Osteoblast (primary cell): Measurements from ENCODE around the gene PTPRD. TPM values are rescaled to one million over a fixed set of nuclear protein-coding genes. Genes with fewer than 3 reads are reported as not detected.

Experiments used
- DNase-seq: peaks from one replicate; pipeline ENCODE4 v3.0.0; 2011; ENCODE audit warnings: low spot score, mixed read lengths; ENCODE audit not compliant: insufficient read length; ENCODE audit errors: missing footprints
- H2AFZ ChIP-seq: 2 replicates; pipeline ENCODE4 v1.6.0; 2011; ENCODE audit warnings: mild to moderate bottlenecking, low read length
- H3K27ac ChIP-seq: 2 replicates; pipeline ENCODE4 v1.5.1; 2011; ENCODE audit warnings: mild to moderate bottlenecking, low read depth, low read length, moderate library complexity
- H3K27me3 ChIP-seq: 2 replicates; pipeline ENCODE4 v1.6.0; 2012; ENCODE audit warnings: mild to moderate bottlenecking, control low read depth, inconsistent platforms, low read length, moderate library complexity; ENCODE audit not compliant: insufficient read depth
- H3K36me3 ChIP-seq: 2 replicates; pipeline ENCODE4 v1.5.1; 2011; ENCODE audit warnings: mild to moderate bottlenecking, low read length, control low read depth, moderate library complexity; ENCODE audit not compliant: insufficient read depth
- H3K4me1 ChIP-seq: 2 replicates; pipeline ENCODE4 v1.5.1; 2011; ENCODE audit warnings: mild to moderate bottlenecking, low read length, control low read depth, moderate library complexity; ENCODE audit not compliant: insufficient read depth
- H3K4me2 ChIP-seq: 2 replicates; pipeline ENCODE4 v1.6.0; 2011; ENCODE audit warnings: mild to moderate bottlenecking, low read length; ENCODE audit not compliant: insufficient read depth
- H3K4me3 ChIP-seq: fragments of 200-600 bp; sonication (generic); 3 replicates; pipeline ENCODE4 v1.5.1; 2012; ENCODE audit warnings: mild to moderate bottlenecking, low read length, inconsistent platforms; ENCODE audit not compliant: insufficient read depth
- H3K79me2 ChIP-seq: 2 replicates; pipeline ENCODE4 v1.6.0; 2012; ENCODE audit warnings: mild to moderate bottlenecking, low read length, control low read depth, inconsistent platforms; ENCODE audit not compliant: insufficient read depth
- H3K9me3 ChIP-seq: 2 replicates; pipeline ENCODE4 v1.5.1; 2011; ENCODE audit warnings: low read depth, low read length, control low read depth
- H4K20me1 ChIP-seq: 2 replicates; pipeline ENCODE4 v1.6.0; 2012; ENCODE audit warnings: mild to moderate bottlenecking, low read length, control low read depth; ENCODE audit not compliant: insufficient read depth
- total RNA-seq: library from RNA; depleted of rRNA; stranded (reverse); fragments of >200 nt; gene quantifications from 2 replicates; pipeline ENCODE4 v1.2.3, GENCODE V29; 2012
- TF ChIP-seq, protein P1 (sequence below): IDR thresholded peaks from 2 replicates; pipeline ENCODE4 v1.5.1; 2011; ENCODE audit warnings: mild to moderate bottlenecking, low read depth, low read length, moderate library complexity; ENCODE audit errors: extremely low read depth

Gene PTPRD
- total RNA-seq, 1 donor, result 23.9 TPM

DNA sequence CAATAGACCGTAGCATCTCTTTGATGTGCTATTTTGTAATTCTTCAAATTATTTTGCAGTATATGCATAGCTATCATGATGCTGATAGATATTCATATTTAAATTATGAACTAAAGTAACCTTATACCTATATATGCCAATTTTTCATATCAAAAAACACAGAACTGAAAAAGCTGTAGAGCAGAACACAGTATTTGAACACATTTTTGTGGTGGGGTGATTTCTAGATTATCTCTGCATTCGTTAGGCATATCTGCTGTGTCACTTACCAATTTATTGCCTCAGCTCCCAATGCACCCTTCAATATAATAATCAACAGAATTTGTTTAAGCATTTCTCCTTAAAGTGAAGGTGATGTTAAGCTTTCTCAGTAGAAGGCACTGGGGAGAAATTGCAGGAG, 998.2 kb downstream of the PTPRD start:
- H3K36me3 ChIP-seq, result no peaks in the 10 kb centered on the region
- no peak overlapping the region for H3K27ac ChIP-seq
- H3K4me3 ChIP-seq, result no peak overlapping the region
- no peaks in the 10 kb centered on the region for H4K20me1 ChIP-seq
- no peak for DNase-seq
- TF ChIP-seq, protein P1, sequence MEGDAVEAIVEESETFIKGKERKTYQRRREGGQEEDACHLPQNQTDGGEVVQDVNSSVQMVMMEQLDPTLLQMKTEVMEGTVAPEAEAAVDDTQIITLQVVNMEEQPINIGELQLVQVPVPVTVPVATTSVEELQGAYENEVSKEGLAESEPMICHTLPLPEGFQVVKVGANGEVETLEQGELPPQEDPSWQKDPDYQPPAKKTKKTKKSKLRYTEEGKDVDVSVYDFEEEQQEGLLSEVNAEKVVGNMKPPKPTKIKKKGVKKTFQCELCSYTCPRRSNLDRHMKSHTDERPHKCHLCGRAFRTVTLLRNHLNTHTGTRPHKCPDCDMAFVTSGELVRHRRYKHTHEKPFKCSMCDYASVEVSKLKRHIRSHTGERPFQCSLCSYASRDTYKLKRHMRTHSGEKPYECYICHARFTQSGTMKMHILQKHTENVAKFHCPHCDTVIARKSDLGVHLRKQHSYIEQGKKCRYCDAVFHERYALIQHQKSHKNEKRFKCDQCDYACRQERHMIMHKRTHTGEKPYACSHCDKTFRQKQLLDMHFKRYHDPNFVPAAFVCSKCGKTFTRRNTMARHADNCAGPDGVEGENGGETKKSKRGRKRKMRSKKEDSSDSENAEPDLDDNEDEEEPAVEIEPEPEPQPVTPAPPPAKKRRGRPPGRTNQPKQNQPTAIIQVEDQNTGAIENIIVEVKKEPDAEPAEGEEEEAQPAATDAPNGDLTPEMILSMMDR, result no peak
- H3K4me1 ChIP-seq, result no peaks in the 10 kb centered on the region
- H3K9me3 ChIP-seq, result peaks cover 3% of the 10 kb centered on the region
- no peaks in the 10 kb centered on the region for H3K79me2 ChIP-seq
- no peak overlapping the region for H2AFZ ChIP-seq
- H3K4me2 ChIP-seq, result no peak overlapping the region
- no peaks in the 10 kb centered on the region for H3K27me3 ChIP-seq

DNA sequence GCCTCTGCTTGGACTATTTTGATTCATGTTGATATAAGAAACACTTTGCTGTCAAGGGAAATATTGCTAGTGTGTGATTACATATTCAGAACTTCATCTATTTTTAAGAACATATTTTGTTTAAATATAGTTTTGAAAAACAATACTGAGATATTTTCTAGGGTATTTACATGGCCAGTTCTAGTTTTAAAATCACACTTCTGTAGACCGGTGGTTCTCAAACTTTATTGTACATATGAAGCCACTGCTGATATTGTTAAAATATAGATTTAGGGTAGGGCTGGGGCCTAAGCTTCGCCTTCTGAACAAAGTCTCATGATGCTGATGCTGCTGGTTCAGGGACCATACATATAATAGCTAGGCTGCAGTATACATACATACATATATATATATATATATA, 1000.0 kb downstream of the PTPRD start:
- H4K20me1 ChIP-seq, result no peaks in the 10 kb centered on the region
- no peaks in the 10 kb centered on the region for H3K27me3 ChIP-seq
- TF ChIP-seq, protein P1, result no peak
- no peak overlapping the region for H3K27ac ChIP-seq
- no peaks in the 10 kb centered on the region for H3K36me3 ChIP-seq
- H3K9me3 ChIP-seq, result peaks cover 3% of the 10 kb centered on the region
- no peaks in the 10 kb centered on the region for H3K79me2 ChIP-seq
- no peak overlapping the region for H3K4me2 ChIP-seq
- H3K4me1 ChIP-seq, result no peaks in the 10 kb centered on the region
- H2AFZ ChIP-seq, result no peak overlapping the region
- H3K4me3 ChIP-seq, result no peak overlapping the region
- no peak for DNase-seq

DNA sequence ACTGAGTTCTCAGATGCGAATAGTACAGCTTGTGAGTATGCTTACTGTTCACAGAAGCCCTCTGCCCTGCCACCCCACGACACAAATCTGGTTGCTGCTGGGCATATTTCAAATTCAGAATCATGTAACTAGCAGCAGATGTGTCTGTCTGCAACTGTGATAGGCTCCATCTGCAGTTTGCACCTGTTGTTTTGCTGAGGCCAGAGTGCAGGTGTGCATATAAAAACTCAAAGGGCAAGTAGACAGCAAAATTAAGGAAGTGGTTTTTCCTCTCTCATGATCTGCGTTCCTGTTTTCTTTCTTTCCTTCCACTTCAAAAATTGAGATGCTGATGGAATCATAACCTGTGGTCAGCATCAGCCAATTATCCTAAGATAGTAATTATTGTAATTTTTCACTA, 1000.5 kb downstream of the PTPRD start:
- no peak overlapping the region for H3K27ac ChIP-seq
- H3K4me2 ChIP-seq, result no peak overlapping the region
- peaks cover 3% of the 10 kb centered on the region for H3K9me3 ChIP-seq
- TF ChIP-seq, protein P1, result no peak
- no peaks in the 10 kb centered on the region for H3K79me2 ChIP-seq
- no peaks in the 10 kb centered on the region for H3K27me3 ChIP-seq
- H3K4me3 ChIP-seq, result no peak overlapping the region
- H2AFZ ChIP-seq, result no peak overlapping the region
- DNase-seq, result no peak
- H4K20me1 ChIP-seq, result no peaks in the 10 kb centered on the region
- no peaks in the 10 kb centered on the region for H3K36me3 ChIP-seq
- H3K4me1 ChIP-seq, result no peaks in the 10 kb centered on the region

DNA sequence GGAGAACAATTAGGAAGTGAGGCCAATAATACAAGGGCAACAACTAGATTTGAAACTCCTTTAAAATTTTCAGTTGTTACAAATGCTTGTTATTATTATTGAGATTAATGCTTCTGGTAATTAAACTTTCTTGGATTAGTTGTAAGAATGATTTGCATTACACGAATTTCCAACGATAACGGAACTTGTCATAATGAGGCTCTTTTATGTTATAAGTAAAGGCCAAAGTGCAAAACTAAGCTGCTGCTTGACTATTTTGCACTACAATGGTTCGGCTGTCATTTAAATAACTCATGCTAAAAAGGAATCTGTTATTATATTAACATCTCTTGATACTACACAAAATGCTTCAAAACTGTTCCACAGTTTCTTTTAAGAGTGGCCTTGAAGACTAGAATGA, 1007.1 kb downstream of the PTPRD start:
- no peaks in the 10 kb centered on the region for H3K4me1 ChIP-seq
- H3K9me3 ChIP-seq, result peaks cover 2% of the 10 kb centered on the region
- no peak for DNase-seq
- H3K4me2 ChIP-seq, result no peak overlapping the region
- no peak overlapping the region for H2AFZ ChIP-seq
- H3K27ac ChIP-seq, result no peak overlapping the region
- H4K20me1 ChIP-seq, result no peaks in the 10 kb centered on the region
- no peaks in the 10 kb centered on the region for H3K27me3 ChIP-seq
- no peak overlapping the region for H3K4me3 ChIP-seq
- no peaks in the 10 kb centered on the region for H3K36me3 ChIP-seq
- TF ChIP-seq, protein P1, result no peak
- H3K79me2 ChIP-seq, result no peaks in the 10 kb centered on the region
